HepG2 (cell line): ENCODE measurements around the gene TRAPPC12. TPM values are rescaled to one million over a fixed set of nuclear protein-coding genes. Genes with fewer than 3 reads are reported as not detected.

Source experiments
- BHLHE40 ChIP-seq: IDR thresholded peaks from 2 replicates; pipeline ENCODE4 v1.6.1; 2011; ENCODE audit warnings: low read length, improper control_type of control experiment
- CCDC6 ChIP-seq: sonication (generic); formaldehyde crosslinking; IDR thresholded peaks from 2 replicates; pipeline ENCODE4 v1.8.1; 2022; ENCODE audit warnings: mild to moderate bottlenecking, missing genetic modification reagents, moderate library complexity
- FOSL1 ChIP-seq: sonication (generic); formaldehyde crosslinking; IDR thresholded peaks from 2 replicates; pipeline ENCODE4 v1.9.0; 2021; ENCODE audit warnings: missing genetic modification reagents, borderline replicate concordance
- HCFC1 ChIP-seq: fragments of 150-350 bp; IDR thresholded peaks from 2 replicates; pipeline ENCODE4 v1.6.1; 2014; ENCODE audit warnings: low read depth, low read length
- HNF1A ChIP-seq, 2 experiments: sonication (generic) in 1 of 2; formaldehyde crosslinking in 1 of 2; IDR thresholded peaks; 2 replicates each; pipeline versions ENCODE4 v1.4.0 to v1.6.1; 2016 to 2020; ENCODE audit warnings: borderline replicate concordance in 1 of 2, low read depth in 1 of 2, mild to moderate bottlenecking in 1 of 2, missing genetic modification reagents in 1 of 2
- JARID2 ChIP-seq: sonication (generic); formaldehyde crosslinking; IDR thresholded peaks from 2 replicates; pipeline ENCODE4 v1.8.1; 2023; ENCODE audit warnings: missing genetic modification reagents, inconsistent platforms; ENCODE audit not compliant: insufficient replicate concordance
- JUNB ChIP-seq: sonication (generic); formaldehyde crosslinking; IDR thresholded peaks from 2 replicates; pipeline ENCODE4 v1.8.0; 2022; ENCODE audit warnings: missing genetic modification reagents, mild to moderate bottlenecking, borderline replicate concordance
- MAFF ChIP-seq: IDR thresholded peaks from 2 replicates; pipeline ENCODE4 v1.6.1; 2011; ENCODE audit warnings: low read depth, low read length, improper control_type of control experiment
- POLR2A ChIP-seq, 2 experiments: IDR thresholded peaks; 2 replicates each; pipeline ENCODE4 v1.6.1; 2011; ENCODE audit warnings: low read depth in 2 of 2, low read length in 2 of 2, mild to moderate bottlenecking in 1 of 2, moderate library complexity in 1 of 2; ENCODE audit not compliant: insufficient read depth in 1 of 2
- SKI ChIP-seq: fragments of 450-650 bp; IDR thresholded peaks from one replicate; pipeline ENCODE4 v1.6.1; 2018; ENCODE audit warnings: mild to moderate bottlenecking; ENCODE audit not compliant: partially characterized antibody
- SYNCRIP ChIP-seq: fragments of 200-400 bp; formaldehyde crosslinking; IDR thresholded peaks from 2 replicates; pipeline ENCODE4 v1.6.1; 2018; ENCODE audit warnings: mild to moderate bottlenecking, low read depth, low read length; ENCODE audit not compliant: insufficient read depth
- ZBTB49 ChIP-seq: sonication (generic); formaldehyde crosslinking; IDR thresholded peaks from 2 replicates; pipeline ENCODE4 v1.4.0; 2020; ENCODE audit warnings: missing genetic modification reagents, borderline replicate concordance
- ZNF3 ChIP-seq: IDR thresholded peaks from 2 replicates; pipeline ENCODE4 v1.7.0; 2017; ENCODE audit warnings: inconsistent platforms
- ZNF547 ChIP-seq: sonication (generic); formaldehyde crosslinking; IDR thresholded peaks from 2 replicates; pipeline ENCODE4 v1.5.1; 2020; ENCODE audit warnings: mild to moderate bottlenecking, missing genetic modification reagents
- ZNF564 ChIP-seq: sonication (generic); formaldehyde crosslinking; IDR thresholded peaks from 2 replicates; pipeline ENCODE4 v1.8.1; 2023; ENCODE audit warnings: mild to moderate bottlenecking, missing genetic modification reagents
- ZNF597 ChIP-seq: sonication (generic); formaldehyde crosslinking; IDR thresholded peaks from 2 replicates; pipeline ENCODE4 v1.5.0; 2020; ENCODE audit warnings: missing genetic modification reagents
- ZNF678 ChIP-seq: sonication (generic); formaldehyde crosslinking; IDR thresholded peaks from 2 replicates; pipeline ENCODE4 v1.4.0; 2020; ENCODE audit warnings: mild to moderate bottlenecking, missing genetic modification reagents
- ZNF761 ChIP-seq: sonication (generic); formaldehyde crosslinking; conservative IDR thresholded peaks from 2 replicates; pipeline ENCODE4 v1.4.0; 2020; ENCODE audit warnings: mild to moderate bottlenecking, missing genetic modification reagents
- polyA plus RNA-seq, 8 experiments: library from polyadenylated mRNA; depleted of rRNA in 3 of 8; stranded (reverse) in 7 of 8; unstranded in 1 of 8; fragments of >200 nt; fragmentation: Illumina TruSeq in 4 of 8; extraction: Trizol in 4 of 8; gene quantifications; 2 replicates each; pipeline versions ENCODE4 v1.2.1 to v1.2.3, GENCODE V29; 2011 to 2016; ENCODE audit warnings: low read depth in 4 of 8, missing spikeins in 1 of 8, mixed read lengths in 1 of 8; ENCODE audit not compliant: insufficient read depth in 1 of 8
- total RNA-seq, 5 experiments: library from RNA; depleted of rRNA; stranded (reverse); fragments of >200 nt; fragmentation: Illumina TruSeq; extraction: Trizol; gene quantifications; 2 replicates each; pipeline ENCODE4 v1.2.3, GENCODE V29; 2016; ENCODE audit warnings: low read depth in 1 of 5
- TF ChIP-seq, protein P1 (sequence below): sonication (generic); formaldehyde crosslinking; IDR thresholded peaks from 2 replicates; pipeline ENCODE4 v1.4.0; 2020; ENCODE audit warnings: mild to moderate bottlenecking, missing genetic modification reagents

TRAPPC12 gene
- total and polyA plus RNA-seq, 2 of the 13 experiments (the other 11 are each of a cell fraction or from before 2014, with no cell fraction given) = 46.4 to 97.7 TPM

DNA sequence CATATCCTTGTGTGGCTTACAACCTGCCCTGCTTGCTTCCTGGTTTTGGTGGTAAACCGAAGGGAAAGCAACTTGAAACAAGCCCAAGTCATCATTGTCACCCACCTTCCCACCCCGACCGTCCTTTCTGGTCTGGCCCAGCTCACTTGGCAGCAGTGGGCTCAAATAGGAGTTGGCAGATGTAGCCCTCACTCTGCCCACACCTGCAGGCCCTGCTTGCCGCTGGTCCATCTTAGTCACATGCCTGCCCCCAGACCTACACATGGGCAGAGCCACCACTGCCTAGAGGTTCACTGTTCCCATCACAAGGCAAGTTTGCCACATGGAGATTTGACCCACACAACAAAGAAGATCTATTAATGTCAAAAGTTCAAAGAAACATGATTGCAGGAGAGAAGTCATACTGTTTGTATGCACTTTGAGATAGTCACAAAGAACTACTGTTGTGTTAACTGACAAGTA lies 11.2 kb upstream of the TRAPPC12 start (continued):
- TF ChIP-seq CCDC6 (0 out of 2 replicates have a peak, but pooled peaks have one; percentile 77), BHLHE40 (no peak), ZNF3 (CRISPR knock-in tag) (0 out of 2 replicates have a peak, but pooled peaks have one; percentile 18), HCFC1 (no peak), ZNF678 (CRISPR knock-in tag) (no peak), MAFF (no peak), ZNF597 (CRISPR knock-in tag) (no peak), ZNF547 (CRISPR knock-in tag) (no peak; the same call in 1 of the 2 replicates), ZNF564 (CRISPR knock-in tag) (peak; percentile 72; the same call in 1 of the 2 replicates), SYNCRIP (no peak), SKI (no peak), POLR2A (IDR thresholded peaks at IDR 0.05; ENCODE audit: insufficient read depth in 1 of 2, low read depth in 2 of 2, low read length in 2 of 2) (peak in 1 of 2 experiments; percentile 24; a peak in 1 of 4 replicates), JARID2 (CRISPR knock-in tag) (peak; percentile 32), JUNB (no peak), HNF1A (IDR thresholded peaks at IDR 0.05; ENCODE audit: low read depth) (no peak), HNF1A (CRISPR knock-in tag; IDR thresholded peaks at IDR 0.05; ENCODE audit: borderline replicate concordance) (0 out of 2 replicates have a peak, but pooled peaks have one; percentile 37), FOSL1 (no peak), ZBTB49 (0 out of 2 replicates have a peak, but pooled peaks have one; percentile 35), ZNF761 (no peak)
- TF ChIP-seq, protein P1, sequence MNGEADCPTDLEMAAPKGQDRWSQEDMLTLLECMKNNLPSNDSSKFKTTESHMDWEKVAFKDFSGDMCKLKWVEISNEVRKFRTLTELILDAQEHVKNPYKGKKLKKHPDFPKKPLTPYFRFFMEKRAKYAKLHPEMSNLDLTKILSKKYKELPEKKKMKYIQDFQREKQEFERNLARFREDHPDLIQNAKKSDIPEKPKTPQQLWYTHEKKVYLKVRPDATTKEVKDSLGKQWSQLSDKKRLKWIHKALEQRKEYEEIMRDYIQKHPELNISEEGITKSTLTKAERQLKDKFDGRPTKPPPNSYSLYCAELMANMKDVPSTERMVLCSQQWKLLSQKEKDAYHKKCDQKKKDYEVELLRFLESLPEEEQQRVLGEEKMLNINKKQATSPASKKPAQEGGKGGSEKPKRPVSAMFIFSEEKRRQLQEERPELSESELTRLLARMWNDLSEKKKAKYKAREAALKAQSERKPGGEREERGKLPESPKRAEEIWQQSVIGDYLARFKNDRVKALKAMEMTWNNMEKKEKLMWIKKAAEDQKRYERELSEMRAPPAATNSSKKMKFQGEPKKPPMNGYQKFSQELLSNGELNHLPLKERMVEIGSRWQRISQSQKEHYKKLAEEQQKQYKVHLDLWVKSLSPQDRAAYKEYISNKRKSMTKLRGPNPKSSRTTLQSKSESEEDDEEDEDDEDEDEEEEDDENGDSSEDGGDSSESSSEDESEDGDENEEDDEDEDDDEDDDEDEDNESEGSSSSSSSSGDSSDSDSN (CRISPR knock-in tag) = peak; percentile 45; the same call in 1 of the 2 replicates
